H1 (cell line): Measurements from ENCODE around the gene DEFB114. TPM values are rescaled to one million over a fixed set of nuclear protein-coding genes. Genes with fewer than 3 reads are reported as not detected.

Source experiments
- CTCF ChIA-PET: fragments of 300-600 bp; sonication (Branson Sonifier 250); formaldehyde crosslinking; loops from one replicate; lab custom pipeline; 2021; ENCODE audit not compliant: partially characterized antibody; lab: Charles Lee
- POLR2A ChIA-PET: fragments of 300-600 bp; sonication (Branson Sonifier 250); formaldehyde crosslinking; loops from one replicate; lab custom pipeline; 2021; ENCODE audit warnings: inconsistent platforms; ENCODE audit not compliant: partially characterized antibody; lab: Charles Lee
- DNase-seq, 2 experiments: peaks; one replicate each; pipeline versions ENCODE4 v3.0.0 to v3.0.0-alpha.2; 2010 to 2022; ENCODE audit warnings: low spot score in 2 of 2, low read depth in 1 of 2, mixed read lengths in 1 of 2
- FAIRE-seq: peaks from 2 replicates; lab custom pipeline; 2011; peaks lifted over from hg19 to GRCh38; lab: Jason Lieb, UNC
- H2AFZ ChIP-seq: 2 replicates; pipeline ENCODE4 v1.8.1; 2012; ENCODE audit warnings: low read length, inconsistent platforms
- H2AK5ac ChIP-seq: 2 replicates; pipeline ENCODE4 v1.6.1; 2013; ENCODE audit warnings: low read depth, low read length
- H2BK120ac ChIP-seq: replicated peaks from 2 replicates; pipeline ENCODE3; 2013; ENCODE audit warnings: low read depth, low read length, inconsistent platforms
- H2BK12ac ChIP-seq: 2 replicates; pipeline ENCODE4 v1.6.1; 2013; ENCODE audit warnings: low read depth, low read length
- H2BK15ac ChIP-seq: 2 replicates; pipeline ENCODE4 v1.6.1; 2013; ENCODE audit warnings: low read length
- H2BK20ac ChIP-seq: 2 replicates; pipeline ENCODE4 v1.6.1; 2013; ENCODE audit warnings: low read length
- H2BK5ac ChIP-seq: 2 replicates; pipeline ENCODE4 v1.6.1; 2013; ENCODE audit warnings: low read depth, low read length
- H3K14ac ChIP-seq: 2 replicates; pipeline ENCODE4 v1.6.1; 2013; ENCODE audit warnings: inconsistent platforms; ENCODE audit not compliant: insufficient read length
- H3K18ac ChIP-seq: 2 replicates; pipeline ENCODE4 v1.6.1; 2013; ENCODE audit warnings: low read length; ENCODE audit errors: extremely low read depth
- H3K23ac ChIP-seq: 2 replicates; pipeline ENCODE4 v1.6.1; 2013; ENCODE audit warnings: inconsistent platforms; ENCODE audit not compliant: insufficient read length
- H3K23me2 ChIP-seq: 2 replicates; pipeline ENCODE4 v1.6.1; 2013; ENCODE audit warnings: low read depth, low read length
- H3K27ac ChIP-seq: 2 replicates; pipeline ENCODE4 v1.6.1; 2011; ENCODE audit warnings: low read depth, low read length, inconsistent platforms
- H3K27me3 ChIP-seq, 4 experiments: replicated peaks in 1 of 4; 1 replicate in 1 of 4; 2 replicates in 3 of 4; pipeline versions ENCODE4 v1.6.1 to v1.8.1; 2011 to 2013; ENCODE audit warnings: low read length in 3 of 4, mild to moderate bottlenecking in 3 of 4, inconsistent platforms in 2 of 4, mixed read lengths in 2 of 4, moderate library complexity in 1 of 4; ENCODE audit not compliant: control insufficient read depth in 3 of 4, insufficient read depth in 3 of 4; ENCODE audit errors: extremely low read depth in 1 of 4
- H3K36me3 ChIP-seq, 4 experiments: 2 replicates each; pipeline versions ENCODE4 v1.6.1 to v1.8.1; 2011 to 2013; ENCODE audit warnings: mild to moderate bottlenecking in 4 of 4, low read length in 3 of 4, moderate library complexity in 2 of 4, control low read depth in 1 of 4, inconsistent platforms in 1 of 4; ENCODE audit not compliant: insufficient read depth in 4 of 4, control insufficient read depth in 2 of 4
- H3K4ac ChIP-seq: replicated peaks from 2 replicates; pipeline ENCODE3; 2013; ENCODE audit warnings: low read length, low read depth, mixed read lengths, inconsistent platforms; ENCODE audit not compliant: insufficient read length
- H3K4me1 ChIP-seq, 4 experiments: replicated peaks in 1 of 4; 1 replicate in 1 of 4; 2 replicates in 3 of 4; pipeline versions ENCODE4 v1.6.1 to v1.8.1; 2011 to 2013; ENCODE audit warnings: low read length in 3 of 4, inconsistent platforms in 2 of 4, mixed read lengths in 1 of 4; ENCODE audit not compliant: insufficient read depth in 4 of 4, control insufficient read depth in 3 of 4
- H3K4me2 ChIP-seq, 2 experiments: 2 replicates each; pipeline versions ENCODE4 v1.6.1 to v1.8.1; 2011 to 2013; ENCODE audit warnings: low read depth in 2 of 2, low read length in 2 of 2, control low read depth in 1 of 2, inconsistent platforms in 1 of 2, mild to moderate bottlenecking in 1 of 2; ENCODE audit not compliant: insufficient read depth in 1 of 2
- H3K4me3 ChIP-seq, 4 experiments: fragments of 200-600, 300-600 bp in 1 of 4; sonication (generic), shearing (Covaris generic), sonication (Bioruptor Twin) in 1 of 4; 2 replicates each; pipeline versions ENCODE4 v1.5.1 to v1.8.1; 2011 to 2016; ENCODE audit warnings: low read length in 4 of 4, low read depth in 3 of 4, control low read depth in 2 of 4, inconsistent platforms in 2 of 4, mild to moderate bottlenecking in 2 of 4, mixed read lengths in 1 of 4, moderate library complexity in 1 of 4; ENCODE audit not compliant: insufficient read depth in 2 of 4; ENCODE audit errors: extremely low read depth in 1 of 4
- H3K56ac ChIP-seq: replicated peaks from 2 replicates; pipeline ENCODE3; 2013; ENCODE audit warnings: low read depth, mild to moderate bottlenecking, mixed read lengths, low read length, inconsistent platforms; ENCODE audit not compliant: insufficient read length
- H3K79me1 ChIP-seq: 2 replicates; pipeline ENCODE4 v1.6.1; 2013; ENCODE audit warnings: low read depth, low read length, control low read depth
- H3K79me2 ChIP-seq, 2 experiments: 2 replicates each; pipeline versions ENCODE4 v1.6.1 to v1.8.1; 2012 to 2013; ENCODE audit warnings: low read length in 2 of 2, mild to moderate bottlenecking in 2 of 2, inconsistent platforms in 1 of 2; ENCODE audit not compliant: insufficient read depth in 2 of 2, control insufficient read depth in 1 of 2
- H3K9ac ChIP-seq, 4 experiments: replicated peaks in 1 of 4; 1 replicate in 1 of 4; 2 replicates in 3 of 4; pipeline versions ENCODE4 v1.6.1 to v1.8.1; 2011 to 2013; ENCODE audit warnings: low read depth in 3 of 4, low read length in 3 of 4, control low read depth in 2 of 4, mild to moderate bottlenecking in 2 of 4, moderate library complexity in 2 of 4, inconsistent platforms in 1 of 4; ENCODE audit errors: extremely low read depth in 1 of 4
- H3K9me3 ChIP-seq, 2 experiments: 2 replicates each; pipeline versions ENCODE4 v1.6.1 to v1.8.1; 2012 to 2013; ENCODE audit warnings: mild to moderate bottlenecking in 2 of 2, moderate library complexity in 2 of 2, control low read depth in 1 of 2, inconsistent platforms in 1 of 2, low read depth in 1 of 2, low read length in 1 of 2, mixed read lengths in 1 of 2; ENCODE audit not compliant: insufficient read depth in 2 of 2
- H4K20me1 ChIP-seq, 2 experiments: replicated peaks in 1 of 2; 2 replicates each; pipeline versions ENCODE3 to v1.8.1; 2011 to 2013; ENCODE audit warnings: inconsistent platforms in 2 of 2, low read length in 2 of 2, mild to moderate bottlenecking in 1 of 2; ENCODE audit not compliant: insufficient read depth in 2 of 2, control insufficient read depth in 1 of 2
- H4K5ac ChIP-seq: 2 replicates; pipeline ENCODE4 v1.6.1; 2013; ENCODE audit warnings: low read length, low read depth, mixed read lengths, inconsistent platforms; ENCODE audit not compliant: insufficient read length
- H4K8ac ChIP-seq: 2 replicates; pipeline ENCODE4 v1.8.0; 2013; ENCODE audit warnings: mild to moderate bottlenecking, moderate library complexity, low read length, inconsistent platforms; ENCODE audit not compliant: insufficient read depth; ENCODE audit errors: extremely low read depth
- H4K91ac ChIP-seq: replicated peaks from 2 replicates; pipeline ENCODE3; 2013; ENCODE audit warnings: low read length, mixed read lengths, inconsistent platforms; ENCODE audit not compliant: insufficient read length
- BRCA1 ChIP-seq: IDR thresholded peaks from 2 replicates; pipeline ENCODE4 v1.6.1; 2012; ENCODE audit warnings: low read depth, low read length, improper control_type of control experiment
- CHD1 ChIP-seq: IDR thresholded peaks from 2 replicates; pipeline ENCODE4 v1.6.1; 2012; ENCODE audit warnings: low read depth, low read length, improper control_type of control experiment
- E2F6 ChIP-seq: IDR thresholded peaks from 2 replicates; pipeline ENCODE4 v1.6.1; 2012; ENCODE audit warnings: inconsistent platforms
- JUND ChIP-seq: IDR thresholded peaks from 2 replicates; pipeline ENCODE4 v1.6.1; 2011; ENCODE audit warnings: mild to moderate bottlenecking, improper control_type of control experiment, low read length
- KDM1A ChIP-seq: fragments of 200-600, 300-600 bp; sonication (generic); IDR thresholded peaks from 2 replicates; pipeline ENCODE4 v1.7.1; 2016; ENCODE audit warnings: mild to moderate bottlenecking, low read length, borderline replicate concordance
- MAX ChIP-seq: IDR thresholded peaks from 2 replicates; pipeline ENCODE4 v1.6.1; 2012; ENCODE audit warnings: inconsistent platforms
- PHF8 ChIP-seq: fragments of 200-600 bp; sonication (generic); conservative IDR thresholded peaks from 2 replicates; pipeline ENCODE4 v1.7.1; 2012; ENCODE audit warnings: low read depth, mild to moderate bottlenecking, inconsistent platforms, low read length, moderate library complexity
- POLR2A ChIP-seq, 2 experiments: IDR thresholded peaks; 1 replicate in 1 of 2; 2 replicates in 1 of 2; pipeline ENCODE4 v1.6.1; 2011; ENCODE audit warnings: low read depth in 2 of 2, low read length in 2 of 2, mild to moderate bottlenecking in 2 of 2; ENCODE audit errors: control extremely low read depth in 1 of 2
- RAD21 ChIP-seq, 2 experiments: IDR thresholded peaks in 1 of 2; conservative IDR thresholded peaks in 1 of 2; 2 replicates each; pipeline ENCODE4 v1.6.1; 2011; ENCODE audit warnings: low read depth in 2 of 2, low read length in 2 of 2, improper control_type of control experiment in 1 of 2, inconsistent platforms in 1 of 2, mild to moderate bottlenecking in 1 of 2, moderate library complexity in 1 of 2
- SP1 ChIP-seq: IDR thresholded peaks from 2 replicates; pipeline ENCODE4 v1.6.1; 2011; ENCODE audit warnings: low read depth, low read length
- TAF7 ChIP-seq: optimal IDR thresholded peaks from 2 replicates; pipeline ENCODE3; 2011; ENCODE audit warnings: low read depth, mild to moderate bottlenecking, inconsistent platforms, low read length, moderate library complexity, borderline replicate concordance
- ZNF274 ChIP-seq: IDR thresholded peaks from 2 replicates; pipeline ENCODE4 v1.7.0; 2012; ENCODE audit warnings: low read length, borderline replicate concordance; ENCODE audit errors: extremely low read depth
- WGBS, 2 experiments: shearing (Covaris generic) in 1 of 2; methylation state at CpG; one replicate each; pipeline versions ENCODE4 v1.1.6 to v1.1.7; 2013 to 2015; ENCODE audit warnings: low lambda C conversion rate in 2 of 2, mixed read lengths in 2 of 2, inconsistent platforms in 1 of 2, low coverage in 1 of 2, missing lambda C conversion rate in 1 of 2; ENCODE audit not compliant: insufficient replicate concordance in 2 of 2, insufficient coverage in 1 of 2, insufficient read length in 1 of 2; ENCODE audit errors: extremely low coverage in 1 of 2, missing lambda C conversion rate in 1 of 2; 5-methylcytosine and 5-hydroxymethylcytosine counted together
- polyA plus RNA-seq, 7 experiments: library from polyadenylated mRNA; depleted of rRNA in 3 of 7; stranded (reverse) in 5 of 7; unstranded in 2 of 7; fragments of >200 nt in 5 of 7; fragments of 200-250 nt in 2 of 7; gene quantifications; 1 replicate in 5 of 7; 2 replicates in 1 of 7; 4 replicates in 1 of 7; pipeline versions ENCODE4 v1.2.1 to v1.2.3, GENCODE V29; 2011 to 2013; ENCODE audit warnings: missing spikeins in 2 of 7, mixed read lengths in 2 of 7
- total RNA-seq: library from RNA; stranded (reverse); fragmentation: NEBNext Ultra II Directional; extraction: Animal tissue kit (Norgen Biotek cat#: 25700); gene quantifications from 2 replicates; pipeline ENCODE4 v1.2.1, GENCODE V29; 2021

The DEFB114 gene
- total and polyA plus RNA-seq, 2 of the 8 experiments (the other 6 are each of a cell fraction or from before 2014, with no cell fraction given), result not detected

DNA sequence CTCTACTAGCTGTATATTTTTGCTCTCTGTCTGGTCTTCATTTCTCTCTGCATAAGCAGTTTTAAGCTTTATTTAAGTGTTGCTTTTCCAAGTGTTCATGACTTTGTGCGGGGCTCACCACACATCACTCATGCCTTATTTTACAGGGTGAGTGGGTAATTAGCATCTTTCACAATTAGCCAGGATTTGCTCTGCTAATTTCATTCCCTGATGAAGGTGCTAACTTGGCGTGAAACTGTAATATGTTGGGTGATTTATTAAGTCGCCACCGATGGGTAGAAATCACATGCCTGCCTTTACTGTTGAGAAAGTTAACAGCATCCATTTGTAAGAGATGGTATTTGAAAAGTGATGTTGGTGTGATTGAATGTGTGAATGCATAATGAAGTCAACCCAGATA is 44.7 kb downstream of the DEFB114 start:
- H3K23me2 ChIP-seq, result no peaks in the 10 kb centered on the region; the same call in 1 of the 2 replicates
- H3K4me3 ChIP-seq, result no peak overlapping the region
- WGBS, 2 experiments, result 90% methylated on average over 4 of the region's 4 CpGs; no CpG with 5 or more reads in 1 of the 2 experiments
- no peak overlapping the region for H3K23ac ChIP-seq
- no peak overlapping the region for H2AFZ ChIP-seq
- CTCF ChIA-PET, result interaction anchor here (0.6 to 1.1 kb wide), 8 partner anchors 16 to 1534 kb away, joined by 3 to 7 read pairs (median 4); no protein-coding TSS in a partner anchor
- FAIRE-seq (no peak), DNase-seq (no peak)
- H3K4ac ChIP-seq, result no peak overlapping the region
- no peak overlapping the region for H3K9ac ChIP-seq
- no peak overlapping the region for H3K4me2 ChIP-seq
- no peaks in the 10 kb centered on the region for H3K27me3 ChIP-seq
- H3K79me2 ChIP-seq, result no peaks in the 10 kb centered on the region
- peaks cover 2 to 11% (median 7%) of the 10 kb centered on the region in 4 experiments; a peak in 4 of 7 replicates for H3K4me1 ChIP-seq
- no peak overlapping the region for H2BK15ac ChIP-seq
- no peak overlapping the region for H3K27ac ChIP-seq
- no peak overlapping the region for H2BK5ac ChIP-seq
- no peaks in the 10 kb centered on the region for H4K20me1 ChIP-seq
- no peak overlapping the region for H4K5ac ChIP-seq
- no peak overlapping the region for H2AK5ac ChIP-seq
- TF ChIP-seq KDM1A, result no peak
- TF ChIP-seq JUND, result no peak
- no peak for TF ChIP-seq E2F6
- no peak for TF ChIP-seq RAD21 (IDR thresholded peaks at IDR 0.05 in 1 of 2, conservative IDR thresholded peaks at IDR 0.05 in 1 of 2; ENCODE audit: low read depth in 2 of 2, low read length in 2 of 2)
- no peak for TF ChIP-seq CHD1
- TF ChIP-seq ZNF274, result no peak
- no peak for TF ChIP-seq PHF8
- TF ChIP-seq BRCA1, result no peak
- no peak for TF ChIP-seq POLR2A (IDR thresholded peaks at IDR 0.05; ENCODE audit: control extremely low read depth in 1 of 2, low read depth in 2 of 2, low read length in 2 of 2)
- no peak for TF ChIP-seq SP1
- no peak for TF ChIP-seq MAX
- no peak for TF ChIP-seq TAF7
- no peaks in the 10 kb centered on the region for H3K9me3 ChIP-seq
- no peak overlapping the region for H2BK12ac ChIP-seq
- H3K79me1 ChIP-seq, result no peaks in the 10 kb centered on the region
- no peak overlapping the region for H3K14ac ChIP-seq
- H4K91ac ChIP-seq, result no peak overlapping the region
- H3K36me3 ChIP-seq, result no peaks in the 10 kb centered on the region
- H3K56ac ChIP-seq, result no peak overlapping the region
- H4K8ac ChIP-seq, result no peak overlapping the region
- H2BK20ac ChIP-seq, result no peak overlapping the region
- H3K18ac ChIP-seq, result no peak overlapping the region
- POLR2A ChIA-PET, result interaction anchor here (0.6 to 0.9 kb wide), 2 partner anchors 28 to 432 kb away, joined by 3 read pairs; no protein-coding TSS in a partner anchor
- H2BK120ac ChIP-seq, result no peak overlapping the region
